Measurements from ENCODE around the gene NDUFS6.
"Not testable (repeated sequence)": the region's sequence is repeated elsewhere in the genome, so short reads cannot be mapped to it uniquely, and the experiment has no call there.

NDUFS6 gene

DNA sequence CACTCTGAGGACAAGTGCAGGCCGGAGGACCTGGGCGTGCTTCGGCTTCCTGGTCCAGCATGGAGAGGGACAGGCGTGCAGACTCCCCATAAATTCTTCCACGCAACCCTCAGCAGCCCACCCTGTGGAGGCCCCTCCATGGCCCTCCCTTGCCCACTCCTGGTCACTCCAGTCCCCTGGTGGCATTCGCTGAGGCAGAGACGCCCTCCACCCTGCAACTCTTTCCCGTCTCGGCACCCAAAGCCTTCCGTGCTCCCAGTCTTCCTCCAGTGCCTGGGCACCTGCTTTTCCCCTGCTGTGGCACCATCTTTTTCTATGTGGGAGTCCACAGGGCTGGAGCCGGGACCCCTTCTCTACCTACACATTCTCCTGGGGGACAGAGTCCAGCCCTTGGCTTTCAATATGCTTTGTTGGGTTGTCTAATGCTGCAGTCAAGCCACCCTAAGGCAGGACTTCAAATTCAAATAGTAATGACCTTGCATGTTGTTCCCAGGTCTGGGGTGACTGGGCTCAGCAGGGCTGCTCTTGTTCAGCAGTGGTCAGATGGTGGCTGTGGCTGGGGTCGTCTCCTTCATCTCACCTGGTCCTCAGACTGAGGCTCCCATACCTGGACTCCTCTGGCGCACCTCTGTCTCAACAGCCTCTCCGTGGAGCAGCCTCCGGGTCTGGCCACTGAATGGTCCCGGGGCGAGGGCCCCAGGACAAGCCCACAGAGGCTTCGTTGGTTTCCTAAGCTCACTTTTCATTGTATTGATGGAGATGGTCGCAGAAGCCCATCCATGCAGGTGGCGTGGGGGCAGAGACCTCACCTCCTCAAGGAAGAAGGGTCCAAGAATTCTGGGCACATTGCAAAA is 16.8 kb upstream of the NDUFS6 start:
- DNase-seq = no peak

DNA sequence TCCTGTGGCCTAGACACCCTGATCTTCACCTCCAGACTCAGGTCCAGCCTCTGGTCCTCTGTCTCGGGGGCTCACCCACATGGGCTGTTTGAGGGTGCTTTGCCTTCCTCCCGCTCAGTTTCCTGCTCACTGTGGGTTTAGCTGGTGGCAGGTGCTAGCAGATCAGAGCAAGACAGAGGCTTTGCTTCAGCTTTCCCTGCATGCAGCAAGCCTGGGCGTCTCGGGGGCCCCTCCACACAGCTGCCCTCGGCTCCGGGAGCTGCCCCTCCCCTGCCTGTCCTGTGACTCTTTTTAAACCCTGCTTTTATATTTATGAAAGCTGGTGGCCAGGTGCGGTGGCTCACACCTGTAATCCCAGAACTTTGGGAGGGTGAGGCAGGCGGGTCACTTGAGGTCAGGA is 16.1 kb upstream of the NDUFS6 start:
- DNase-seq = no peak

DNA sequence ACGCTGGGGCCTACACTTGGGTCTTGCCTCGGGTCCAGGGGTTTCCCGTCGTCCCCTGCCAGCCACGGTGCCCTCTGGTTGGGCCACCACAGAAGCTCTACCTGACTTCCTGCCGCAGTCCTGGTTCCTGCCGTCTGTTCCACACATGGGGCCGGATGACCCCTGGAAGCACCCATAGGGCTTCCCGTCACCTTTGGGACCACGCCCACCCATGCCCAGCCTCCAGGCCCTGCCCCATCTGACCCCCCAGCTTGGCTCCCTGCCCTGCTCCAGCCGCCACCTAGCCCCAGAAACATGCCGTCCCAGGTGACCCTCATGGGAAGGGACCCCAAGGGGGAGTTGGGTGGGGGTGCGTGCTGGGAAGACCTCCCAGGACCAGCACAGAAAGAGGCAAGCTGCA is 15.2 kb upstream of the NDUFS6 start:
- no peak for DNase-seq

DNA sequence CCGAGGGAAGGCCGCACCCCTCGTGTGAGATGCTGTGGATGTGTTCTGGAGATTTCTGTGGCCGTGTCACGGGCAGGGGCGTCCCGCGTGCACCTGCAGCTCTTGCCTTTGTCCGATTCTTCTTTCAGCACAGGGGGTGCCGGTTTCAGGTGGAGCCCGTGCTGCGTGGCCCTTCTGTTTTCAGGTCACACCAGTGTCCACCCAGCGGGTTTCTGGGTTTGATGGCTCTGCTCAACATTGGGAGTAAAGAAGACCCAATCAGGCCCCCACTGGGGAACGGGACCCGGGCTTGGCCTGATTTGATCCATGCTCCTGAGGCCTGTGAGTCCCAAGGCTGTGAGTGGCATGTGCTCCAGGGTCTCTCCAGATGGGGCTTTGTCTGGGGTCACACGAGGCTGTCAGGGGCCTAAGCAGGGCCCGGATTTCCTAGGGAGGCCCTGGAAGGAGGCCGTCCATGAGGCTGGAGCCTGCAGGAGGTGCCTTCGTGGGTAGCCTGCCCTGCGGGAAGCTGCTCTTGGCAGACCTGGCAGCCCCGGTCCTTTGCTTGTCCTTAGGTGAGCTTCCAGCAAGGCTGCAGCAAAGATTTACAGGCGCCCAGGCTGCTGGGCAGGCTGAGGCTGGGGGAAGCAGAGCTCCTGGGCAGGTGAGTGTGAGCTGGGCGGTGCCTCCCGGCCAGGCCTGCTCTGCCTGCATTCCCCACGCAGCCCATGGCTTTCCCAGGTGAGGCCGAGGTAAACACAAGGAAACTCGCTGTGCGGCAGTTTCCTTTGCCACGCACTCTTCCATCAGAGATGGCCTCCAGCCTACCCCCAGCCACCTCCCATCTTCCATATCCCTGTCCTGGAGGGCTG is 14.4 kb upstream of the NDUFS6 start:
- DNase-seq = no peak

DNA sequence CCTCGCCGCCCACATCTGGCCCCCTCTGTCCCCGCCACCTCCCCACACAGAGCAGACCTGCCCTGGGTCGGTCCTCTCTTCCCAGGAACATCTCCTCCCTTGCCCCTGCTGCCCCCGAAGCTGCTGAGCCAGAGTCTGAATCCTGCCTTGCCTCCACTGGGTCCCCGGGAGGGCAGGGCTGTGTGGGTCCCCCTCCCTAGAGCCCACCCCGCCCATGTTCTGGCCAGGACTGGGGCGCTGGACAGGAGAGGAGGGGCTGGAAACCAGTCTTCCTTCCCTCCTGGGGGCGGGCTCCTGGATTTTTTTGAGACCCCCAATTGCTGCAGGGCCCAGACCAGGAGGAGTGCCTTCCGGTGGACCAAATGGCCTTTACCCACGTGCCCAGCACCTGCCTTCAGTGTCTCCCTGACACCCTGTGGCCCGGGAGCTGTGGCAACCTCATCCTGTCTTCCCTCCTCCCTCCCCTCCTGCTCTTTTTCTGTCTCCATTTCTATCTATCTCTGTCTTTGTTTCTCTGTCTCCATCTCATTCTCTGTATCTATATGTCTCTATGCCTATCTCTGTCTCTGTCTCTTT is 13.6 kb upstream of the NDUFS6 start:
- DNase-seq = no peak

DNA sequence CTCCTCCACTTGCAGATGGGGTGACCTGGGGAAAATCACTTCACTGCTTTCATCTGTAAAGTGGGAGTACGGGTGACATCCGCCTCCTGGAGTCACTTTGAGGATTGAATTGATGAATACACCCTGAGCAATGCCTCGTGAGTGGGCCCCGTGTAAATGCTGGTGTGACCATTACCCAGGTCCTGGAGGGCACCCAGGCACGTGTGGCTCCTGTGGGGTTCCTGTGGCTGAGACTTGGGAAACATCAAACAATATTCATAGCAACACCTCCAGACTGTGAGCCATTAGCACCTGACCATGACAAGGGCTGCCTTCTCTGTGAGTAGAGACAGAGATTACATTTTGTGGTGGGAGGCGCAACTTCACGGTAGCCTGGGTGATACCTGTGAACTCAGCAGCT is 13.0 kb upstream of the NDUFS6 start:
- no peak for DNase-seq

DNA sequence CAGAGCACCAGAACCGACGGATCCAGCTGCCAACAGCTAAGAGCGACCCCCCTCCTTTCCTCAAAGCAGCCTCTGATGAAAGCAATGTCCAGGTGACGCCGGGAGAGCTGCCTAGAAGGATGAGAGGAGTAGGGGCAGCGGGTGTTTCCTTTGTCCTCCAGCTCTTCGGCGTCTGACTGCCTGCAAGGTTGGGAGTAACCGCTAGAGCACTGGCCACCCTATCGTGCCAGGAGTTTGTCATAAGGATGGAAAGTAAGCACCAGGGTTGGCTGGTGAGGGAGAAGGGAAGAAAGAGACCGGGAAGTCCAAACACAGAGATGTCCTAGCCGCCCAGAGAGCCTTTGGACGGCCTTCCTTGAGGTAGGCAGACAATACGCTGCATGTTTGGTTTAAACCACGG is 12.4 kb upstream of the NDUFS6 start:
- no peak for DNase-seq

DNA sequence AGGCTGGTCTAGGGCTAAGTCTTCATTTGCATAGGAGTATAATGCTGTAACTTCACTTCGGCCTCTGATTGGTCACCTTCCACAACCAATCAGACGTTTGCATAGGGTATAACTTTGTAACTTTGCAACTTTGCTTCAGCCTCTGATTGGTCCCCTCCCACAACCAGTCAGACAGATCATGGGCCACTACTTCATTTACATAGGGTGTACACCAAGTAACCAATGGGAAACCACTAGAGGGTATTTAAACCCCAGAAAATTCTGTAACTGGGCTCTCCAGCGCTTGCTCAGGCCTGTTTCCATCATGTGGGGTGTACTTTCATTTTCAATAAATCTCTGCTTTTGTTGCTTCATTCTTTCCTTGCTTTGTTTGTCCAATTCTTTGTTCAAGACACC is 11.8 kb upstream of the NDUFS6 start:
- not testable (repeated sequence) for DNase-seq

DNA sequence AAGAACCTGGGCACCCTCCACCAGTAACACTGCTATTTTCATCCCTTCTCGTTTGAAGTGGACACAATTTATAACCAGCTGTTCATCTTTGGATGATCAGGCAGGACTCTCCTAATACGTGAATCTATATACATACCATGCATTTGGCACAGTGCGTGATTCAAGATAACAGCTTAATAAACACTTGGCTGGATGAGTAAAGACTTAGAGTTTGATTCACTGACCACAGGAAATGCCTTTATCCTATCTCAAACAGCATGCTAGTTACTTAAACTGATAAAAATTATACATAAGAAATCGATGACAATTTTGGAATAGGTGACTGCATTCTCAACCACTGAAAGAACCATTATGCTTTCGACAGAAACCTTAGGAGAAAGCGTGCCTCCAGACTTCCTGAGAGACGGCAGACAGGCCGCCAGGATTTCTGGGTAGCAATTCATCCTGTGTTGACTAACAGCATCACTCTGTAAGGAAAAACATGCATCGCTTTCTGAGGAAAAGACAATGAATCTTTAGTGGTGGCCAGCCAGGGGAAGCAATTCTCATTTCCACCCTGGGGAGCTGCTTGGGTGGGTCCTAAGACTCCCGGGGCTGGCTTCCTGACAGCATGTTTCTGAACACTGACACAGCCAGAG is 11.3 kb upstream of the NDUFS6 start:
- DNase-seq = no peak

DNA sequence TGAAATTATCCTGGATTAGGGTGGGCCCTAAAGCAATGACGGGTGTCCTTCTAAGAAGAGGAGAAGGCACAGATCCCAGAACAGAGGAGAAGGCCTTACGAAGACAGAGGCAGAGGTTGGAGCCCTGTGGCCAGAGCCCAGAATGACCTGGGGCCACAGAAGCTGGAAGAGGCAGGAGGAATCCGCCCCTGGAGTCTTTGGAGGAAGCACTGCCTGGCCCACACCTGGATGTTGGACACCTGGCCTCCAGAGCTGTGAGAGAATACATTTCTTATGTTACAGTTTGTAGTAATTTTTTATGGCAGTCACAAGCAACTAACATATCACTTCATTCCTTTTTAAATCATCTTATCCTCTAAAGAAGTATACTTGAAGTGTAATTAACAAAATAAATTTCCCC is 10.0 kb upstream of the NDUFS6 start:
- no peak for DNase-seq

DNA sequence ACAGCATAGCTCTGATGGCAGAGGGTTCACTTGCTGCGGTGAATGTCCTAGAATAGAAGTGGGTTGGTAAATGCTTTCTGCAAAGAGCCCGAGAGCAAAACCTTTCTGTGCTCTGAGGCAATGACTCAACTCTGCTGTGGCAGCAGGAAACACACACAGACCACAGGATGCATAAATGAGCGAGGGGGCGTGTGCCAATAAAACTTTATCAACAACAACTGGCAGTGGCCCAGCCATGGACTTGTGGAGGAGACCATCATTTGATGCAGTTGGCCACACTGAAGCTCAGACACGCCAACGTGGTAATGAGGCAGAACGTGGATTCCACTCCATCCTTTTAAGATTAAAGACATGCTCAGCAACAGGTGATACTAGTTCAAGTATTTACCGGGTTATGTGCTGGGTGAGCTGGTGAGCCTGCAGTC is 8.4 kb upstream of the NDUFS6 start:
- no peak for DNase-seq

DNA sequence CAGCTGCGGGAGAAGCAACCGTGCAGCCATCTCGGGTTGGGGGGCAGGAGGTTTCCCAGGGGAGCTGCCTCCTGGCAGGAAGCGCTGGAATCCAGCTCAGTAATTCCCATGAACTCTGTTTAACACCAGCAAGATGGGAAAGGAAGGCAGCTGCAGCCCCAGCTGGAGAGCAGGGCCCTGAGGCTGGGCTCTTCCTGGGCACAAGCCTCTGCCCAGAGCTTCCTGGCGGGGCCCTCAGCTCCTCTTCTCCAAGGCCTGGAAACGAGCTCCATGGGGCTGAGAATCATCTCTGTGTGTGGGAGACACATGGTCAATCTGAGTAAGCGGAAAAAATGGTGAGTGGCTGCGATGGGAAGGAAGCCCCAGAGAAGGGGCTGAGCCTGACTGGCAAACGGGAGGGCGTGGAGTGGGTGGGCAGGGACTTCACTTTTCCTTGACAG is 7.9 kb upstream of the NDUFS6 start:
- DNase-seq = no peak

DNA sequence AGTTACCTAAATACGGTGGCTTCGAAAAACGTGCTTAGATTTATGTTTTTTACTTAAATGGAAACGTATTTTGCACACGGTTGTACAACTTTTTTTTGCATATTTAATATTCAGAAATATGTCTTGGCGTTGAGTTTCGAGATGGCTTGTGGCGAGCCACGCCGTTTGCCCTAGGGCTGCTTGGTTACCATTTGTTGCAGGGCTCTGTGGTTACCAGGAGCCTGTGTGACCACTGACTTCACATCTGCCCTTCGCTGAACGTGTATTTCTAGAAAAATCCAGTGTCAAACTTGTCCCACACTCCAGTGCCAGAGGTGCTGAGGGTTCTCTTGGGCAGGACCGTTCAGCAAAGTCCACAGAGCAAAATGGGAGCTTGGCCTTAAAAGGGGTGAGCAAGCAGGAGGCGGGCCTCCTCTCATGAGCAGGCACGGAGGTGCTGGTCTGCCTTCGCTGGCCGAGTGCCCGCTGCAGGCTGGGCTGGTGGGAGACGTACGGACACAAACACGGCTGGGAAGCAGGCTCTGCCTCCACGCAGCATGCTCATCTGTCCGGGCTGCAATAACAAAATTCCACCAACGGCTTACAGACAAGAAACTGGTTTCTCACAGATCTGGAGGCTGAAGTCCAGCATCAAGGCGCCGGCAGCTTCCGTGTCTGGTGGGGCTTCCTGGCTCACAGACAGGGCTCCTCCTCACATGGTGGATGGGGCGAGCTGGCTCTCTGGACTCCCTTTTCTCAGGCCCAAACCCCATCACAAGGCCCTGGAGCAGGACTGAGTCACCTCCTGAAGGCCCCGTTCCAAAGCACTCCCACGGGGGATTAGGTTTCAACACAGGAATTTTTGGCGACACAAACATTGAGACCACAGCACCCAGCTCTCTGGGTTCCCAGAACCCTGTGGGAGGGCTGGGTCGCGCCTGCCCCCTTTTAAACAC is 7.0 kb upstream of the NDUFS6 start:
- no peak for DNase-seq

DNA sequence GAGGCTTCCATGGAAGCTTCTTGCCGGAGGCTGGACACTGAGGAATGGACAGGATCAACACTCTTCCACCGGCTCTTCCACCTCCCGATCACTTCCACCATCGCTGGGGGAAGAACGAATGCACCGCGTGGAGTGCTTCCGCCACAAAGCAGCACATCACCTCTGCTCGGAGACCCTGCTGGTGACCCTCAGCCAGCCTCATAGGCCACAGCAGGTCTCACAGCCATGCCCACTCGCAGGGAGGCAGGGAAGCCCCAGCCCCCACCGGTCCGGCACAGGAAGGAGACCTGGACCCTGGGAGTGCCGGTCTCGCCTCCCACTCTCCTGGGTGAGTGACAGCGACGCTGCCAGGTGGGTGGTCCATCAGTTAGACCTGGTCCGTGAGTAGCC is 6.3 kb upstream of the NDUFS6 start:
- no peak for DNase-seq

DNA sequence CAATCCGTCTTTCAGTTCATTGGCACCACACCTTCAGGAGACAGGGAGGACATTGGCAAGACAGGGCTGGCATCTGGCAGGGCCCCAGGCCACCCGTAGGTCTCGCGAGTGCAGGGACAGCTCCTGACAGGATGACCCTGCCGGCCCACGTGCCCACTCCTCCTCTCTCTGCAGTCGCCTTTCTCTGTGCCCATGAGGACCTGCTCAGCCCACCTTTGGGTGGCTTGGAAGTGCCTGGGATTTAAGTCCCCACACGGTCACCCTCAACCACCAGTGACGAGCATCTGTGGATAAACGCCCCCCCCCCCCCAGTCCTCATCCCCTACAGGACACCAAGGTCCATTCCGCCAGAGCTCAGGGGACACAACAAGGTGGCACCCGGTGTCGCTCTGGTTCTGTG is 5.7 kb upstream of the NDUFS6 start:
- DNase-seq = no peak

DNA sequence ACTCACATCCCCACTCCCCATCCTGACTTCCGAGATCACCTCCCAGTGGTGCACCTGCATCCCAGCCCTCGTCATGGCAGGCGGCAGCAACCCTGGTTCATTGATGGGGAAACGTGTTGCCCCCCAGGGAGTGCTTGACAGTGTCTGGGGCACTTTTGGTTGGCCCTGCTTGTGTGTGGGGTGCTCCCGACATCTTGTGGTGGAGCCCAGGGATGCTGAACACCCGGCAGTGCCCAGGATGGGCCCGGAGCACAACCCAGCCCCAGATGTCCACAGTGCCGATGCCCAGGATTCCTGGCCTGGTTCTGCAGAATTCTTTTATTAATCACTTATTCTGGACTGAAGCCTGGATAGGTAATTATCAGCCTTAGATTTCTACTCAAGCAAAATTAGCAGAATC is 5.3 kb upstream of the NDUFS6 start:
- no peak for DNase-seq

DNA sequence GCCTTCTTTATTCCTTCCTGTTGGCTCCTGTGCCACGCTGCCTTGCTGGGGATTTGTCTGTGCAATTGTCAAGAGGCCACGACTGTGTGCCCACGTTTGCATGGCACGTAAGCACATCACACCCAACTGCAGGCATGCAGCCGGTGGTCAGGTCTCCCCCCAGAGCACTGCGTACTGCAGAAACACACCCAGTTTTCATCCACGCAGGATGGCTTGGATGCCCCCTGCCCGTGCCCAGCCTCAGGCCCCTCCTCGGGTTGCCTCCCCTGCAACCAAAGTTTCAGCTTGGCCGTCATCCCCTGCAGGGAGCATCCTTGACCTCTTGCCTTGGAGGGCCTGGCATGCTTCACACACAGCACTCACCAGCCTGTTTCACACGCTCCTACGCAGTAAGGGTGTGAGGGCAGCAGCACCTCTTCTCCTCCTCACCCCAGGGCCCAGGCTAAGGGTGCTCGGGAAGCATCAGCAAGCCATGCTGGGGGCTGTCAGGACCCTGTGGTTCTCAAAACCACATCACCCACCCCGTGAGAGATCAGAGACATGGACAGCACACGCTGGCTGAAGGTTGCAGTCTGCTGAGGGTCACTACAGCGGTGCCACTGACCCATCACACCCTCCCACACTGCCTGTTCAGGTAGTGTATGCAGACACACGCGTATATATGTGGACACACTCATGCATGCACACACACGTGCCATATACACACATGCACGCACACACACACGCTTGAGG is 4.7 kb upstream of the NDUFS6 start:
- no peak for DNase-seq

DNA sequence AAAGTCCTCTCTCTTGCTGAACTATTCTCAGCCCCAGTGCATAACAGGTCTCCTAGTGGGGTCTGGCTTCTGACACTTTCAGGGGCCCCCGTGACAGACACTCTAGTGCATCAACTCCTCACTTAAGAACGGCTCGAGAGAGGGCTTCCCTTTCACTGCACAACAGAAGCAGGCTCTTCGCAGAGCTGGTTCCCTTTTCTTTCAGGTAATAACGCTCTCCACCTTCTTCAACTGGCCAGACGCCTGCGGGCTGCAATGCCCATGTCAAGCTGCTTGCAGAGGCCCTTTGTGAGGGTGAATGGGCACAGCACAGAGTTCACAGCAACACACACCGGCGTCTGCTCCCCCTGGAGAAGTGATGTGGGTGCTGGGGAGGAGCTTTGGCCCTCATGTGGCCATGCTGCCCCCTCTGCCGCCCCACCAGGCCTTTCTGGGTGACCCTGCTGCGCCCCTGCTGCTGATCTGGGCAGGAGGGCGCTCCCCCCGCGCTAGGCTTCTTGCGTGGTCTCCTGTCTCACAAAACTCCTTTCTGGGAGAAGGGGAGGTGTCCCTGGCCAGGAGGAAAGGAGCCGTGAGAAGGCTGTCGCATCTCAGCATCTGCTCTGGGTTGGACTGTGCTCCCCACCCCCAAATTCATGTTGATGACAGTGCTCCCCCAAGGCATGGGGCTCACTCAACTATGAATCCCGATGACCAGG is 4.0 kb upstream of the NDUFS6 start:
- no peak for DNase-seq

DNA sequence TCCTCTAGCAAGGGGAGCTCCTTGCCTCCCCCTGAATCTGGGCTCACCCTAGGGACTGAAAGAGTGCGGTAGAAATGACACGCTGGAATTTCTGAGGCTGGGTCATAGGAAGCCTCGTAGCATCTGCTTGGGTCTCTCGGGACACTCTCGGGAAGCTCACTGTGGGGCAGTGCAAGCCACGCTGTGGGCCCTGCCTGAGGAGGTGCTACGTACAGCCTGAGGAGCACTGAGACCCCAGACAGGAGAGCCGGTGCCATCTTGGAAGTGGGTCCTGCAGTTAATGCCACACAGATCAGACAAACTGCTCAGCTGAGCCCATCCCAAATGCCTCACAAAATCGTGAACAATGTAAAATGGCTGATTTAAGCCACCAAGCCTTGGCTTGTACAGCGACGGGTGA is 3.4 kb upstream of the NDUFS6 start:
- DNase-seq = no peak

DNA sequence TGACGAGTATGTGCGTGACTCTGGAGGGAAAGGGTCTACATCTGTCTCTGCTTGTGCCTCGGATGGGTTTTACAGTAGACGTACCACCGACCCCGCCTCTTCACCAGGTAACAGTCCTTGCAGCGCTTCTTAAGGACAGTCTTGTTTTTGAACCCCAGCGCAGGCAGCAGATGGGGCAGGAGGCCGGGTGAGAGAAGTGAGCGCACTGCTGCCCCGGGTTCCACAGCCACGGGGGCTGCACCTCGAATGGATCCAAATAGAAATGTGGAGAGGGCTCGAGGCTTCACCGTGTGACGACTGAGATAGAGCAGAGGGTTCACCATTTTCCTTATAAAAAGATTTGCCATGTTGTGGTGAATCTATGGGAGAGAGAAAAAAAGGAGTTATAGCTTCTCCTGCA is 2.6 kb upstream of the NDUFS6 start:
- DNase-seq = not testable (repeated sequence)

DNA sequence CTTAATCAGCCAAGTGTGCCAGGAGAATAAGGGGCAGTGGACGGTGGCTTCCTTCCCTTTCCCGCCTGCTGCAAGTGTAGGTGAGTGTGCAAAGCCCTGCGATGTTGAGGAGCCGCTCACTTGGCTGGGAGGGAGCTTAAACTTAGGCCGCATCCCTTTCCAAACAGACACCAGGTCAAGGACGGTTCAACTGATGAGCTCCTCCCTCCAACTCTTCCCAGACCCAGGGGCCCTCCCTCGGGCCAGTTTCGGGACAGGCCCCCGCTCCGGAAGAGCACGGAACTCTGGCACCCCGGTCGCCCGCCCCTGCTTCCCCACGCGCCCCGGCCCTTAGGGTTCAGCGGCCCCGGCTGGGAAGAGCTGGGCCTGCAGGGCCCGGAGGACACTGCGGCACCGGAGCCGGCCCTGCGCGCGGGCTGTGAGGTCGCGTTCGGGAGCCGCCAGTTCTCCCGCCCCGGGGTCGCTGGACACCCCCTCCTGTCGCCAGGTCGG is 2.1 kb upstream of the NDUFS6 start:
- DNase-seq = no peak

All from cortex of kidney (tissue), 1 donor.